ENCODE measurements around the gene EEFSEC. TPM values are rescaled to one million over a fixed set of nuclear protein-coding genes. Genes with fewer than 3 reads are reported as not detected.

The EEFSEC gene
- total and polyA plus RNA-seq, 2 of the 4 experiments (the other 2 are of a cell fraction): 4.5 to 9.3 TPM

DNA sequence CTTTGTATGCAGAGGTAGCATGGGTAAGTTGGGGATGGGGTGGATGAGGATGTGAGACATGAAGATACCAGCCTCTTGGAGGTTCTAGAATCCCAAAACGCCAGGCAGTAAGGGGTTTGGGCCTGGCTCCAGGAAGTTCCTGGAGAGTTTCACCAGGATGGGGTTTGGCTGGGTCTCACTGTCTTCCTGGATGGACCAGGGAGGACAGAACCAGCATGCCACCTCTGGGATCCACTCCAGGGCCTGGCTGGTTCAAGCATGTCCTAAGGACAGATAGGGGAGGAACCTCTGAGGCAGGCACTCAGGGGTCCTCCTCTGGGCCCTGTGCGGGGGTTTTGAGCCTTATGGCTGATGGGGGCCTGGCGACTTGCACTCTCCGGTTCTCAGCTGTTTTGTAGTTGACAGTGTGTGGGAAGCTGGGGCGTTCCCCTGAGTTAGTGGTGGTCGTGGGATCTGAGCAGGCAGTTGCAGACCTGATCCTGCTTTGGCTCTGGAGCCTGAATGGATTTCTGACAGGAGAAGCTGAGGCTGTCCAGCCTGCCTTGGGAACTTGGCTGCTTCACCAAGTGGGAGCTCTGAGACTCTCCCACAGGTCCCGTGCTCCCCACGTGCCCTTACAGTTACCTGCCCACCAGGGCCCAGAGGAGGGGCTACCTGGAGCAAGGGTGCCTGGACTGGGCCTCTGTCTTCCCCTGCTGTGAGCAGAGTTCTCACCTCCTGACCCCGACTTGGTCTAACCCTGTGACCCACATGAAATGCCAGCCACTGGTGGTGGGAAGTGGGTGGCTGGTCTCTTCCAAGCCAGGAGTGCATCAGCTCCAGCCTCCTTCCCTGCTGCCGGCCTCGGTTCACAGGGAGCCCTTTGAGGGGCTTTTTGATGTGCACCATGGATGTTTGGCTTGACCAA is 128.4 kb downstream of the EEFSEC start:
- no peak overlapping the region for H3K23ac ChIP-seq (ENCODE audit: low read depth, low read length)
- no peak overlapping the region for H3K27ac ChIP-seq (ENCODE audit: insufficient read depth, low read length)
- no peaks in the 10 kb centered on the region for H3K9me3 ChIP-seq (ENCODE audit: control insufficient read depth, insufficient read depth, low read length)
- H2BK20ac ChIP-seq (ENCODE audit: low read depth, low read length): no peak overlapping the region
- no peak overlapping the region for H3K56ac ChIP-seq (ENCODE audit: extremely low read depth, insufficient read depth, low read length)
- no peaks in the 10 kb centered on the region for H4K20me1 ChIP-seq (ENCODE audit: insufficient read depth, low read length)
- H3K4me2 ChIP-seq (ENCODE audit: low read depth, low read length): no peak overlapping the region
- H3K4me3 ChIP-seq (ENCODE audit: insufficient read depth, low read depth, low read length): no peak overlapping the region
- no peaks in the 10 kb centered on the region for H3K36me3 ChIP-seq (ENCODE audit: control insufficient read depth, insufficient read depth, low read length)
- peaks cover 23% of the 10 kb centered on the region for H3K4me1 ChIP-seq (ENCODE audit: control insufficient read depth, insufficient read depth, low read length)
- H3K18ac ChIP-seq (ENCODE audit: low read depth, low read length): no peak overlapping the region
- H3K9me1 ChIP-seq (ENCODE audit: insufficient read depth, low read length): peaks cover 10% of the 10 kb centered on the region
- intact Hi-C loops (cut with micrococcal nuclease): no loop called here
- POLR2A ChIA-PET (ENCODE audit: unreplicated experiment): interaction anchor here (0.8 kb wide), 1 partner anchor 128 kb away, joined by 3 read pairs; no protein-coding TSS in a partner anchor
- ATAC-seq (ENCODE audit: low read depth) (no peak), DNase-seq (no peak)
- H3K14ac ChIP-seq (replicated peaks; ENCODE audit: low read depth, low read length): no peak overlapping the region
- H2AFZ ChIP-seq (replicated peaks; ENCODE audit: low read length, poor library complexity): no peak overlapping the region
- no peak overlapping the region for H4K91ac ChIP-seq (ENCODE audit: insufficient read depth, low read depth, low read length)
- in situ Hi-C loops (cut with MboI; ENCODE audit: low sequenced_read_pairs): no loop called here
- no peak overlapping the region for H3K9ac ChIP-seq (ENCODE audit: low read depth, low read length)
- no peak overlapping the region for H2AK9ac ChIP-seq (replicated peaks; ENCODE audit: low read depth, low read length, poor library complexity)
- 67% methylated on average over 2 of the region's 11 CpGs; no CpG with 5 or more reads in 1 of the 2 experiments for WGBS, 2 experiments (ENCODE audit: extremely low coverage in 2 of 2, insufficient read length in 1 of 2)
- no peak overlapping the region for H2BK120ac ChIP-seq (ENCODE audit: low read depth, low read length)
- TF ChIP-seq CHD1 (IDR thresholded peaks at IDR 0.05; ENCODE audit: low read depth, low read length) (no peak), BHLHE40 (IDR thresholded peaks at IDR 0.05; ENCODE audit: low read depth, low read length) (no peak), RFX5 (IDR thresholded peaks at IDR 0.05; ENCODE audit: low read depth, low read length) (no peak)
- no peak overlapping the region for H2AK5ac ChIP-seq (ENCODE audit: low read depth, low read length)
- H2BK5ac ChIP-seq (ENCODE audit: low read depth, low read length, poor library complexity, severe bottlenecking): no peak overlapping the region
- peaks cover 2 to 8% of the 10 kb centered on the region in 2 experiments; a peak in 1 of 4 replicates for H3K79me1 ChIP-seq (ENCODE audit: low read depth in 1 of 2, low read length in 2 of 2)
- BruUV-seq (replicated peaks): no TSS peak
- no peak overlapping the region for H3K4ac ChIP-seq (ENCODE audit: low read depth, low read length)
- no peaks in the 10 kb centered on the region for H3K27me3 ChIP-seq (ENCODE audit: control insufficient read depth, insufficient read depth, low read length)
- dilution Hi-C loops (cut with HindIII; ENCODE audit: low sequenced_read_pairs, unreplicated experiment): no loop called here
- no peak overlapping the region for H4K8ac ChIP-seq (ENCODE audit: low read depth in 2 of 2, low read length in 2 of 2)
- CTCF ChIA-PET: interaction anchor here (1.3 kb wide), 1 partner anchor 40 kb away, joined by 3 read pairs; no protein-coding TSS in a partner anchor
- H2BK15ac ChIP-seq (ENCODE audit: low read depth, low read length): no peak overlapping the region
- H4K5ac ChIP-seq (ENCODE audit: low read depth, low read length): no peak overlapping the region
